ENCODE results near the gene KAZN.

KAZN gene

DNA sequence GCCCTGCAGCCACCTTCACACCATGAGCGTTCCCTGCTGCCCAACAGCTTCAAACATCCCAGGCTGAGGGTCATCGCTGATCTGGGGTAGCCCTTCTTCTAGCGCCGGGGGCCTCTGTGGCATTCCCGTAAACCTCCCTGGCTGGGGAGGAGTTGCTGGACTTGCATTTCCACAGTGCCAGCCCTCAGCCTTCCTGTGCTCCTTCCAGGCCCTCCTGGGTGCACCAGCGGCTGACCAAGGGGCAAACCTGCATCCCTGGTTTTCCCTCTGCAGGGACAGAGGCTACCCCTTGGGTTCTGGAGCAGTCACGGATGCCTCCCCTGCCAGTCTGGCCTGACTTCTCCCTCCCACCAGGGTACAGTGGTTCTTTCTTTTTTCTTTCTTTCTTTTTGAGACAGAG, 336.4 kb downstream of the KAZN start:
- DNase-seq (ENCODE audit: low read depth), result no peak

DNA sequence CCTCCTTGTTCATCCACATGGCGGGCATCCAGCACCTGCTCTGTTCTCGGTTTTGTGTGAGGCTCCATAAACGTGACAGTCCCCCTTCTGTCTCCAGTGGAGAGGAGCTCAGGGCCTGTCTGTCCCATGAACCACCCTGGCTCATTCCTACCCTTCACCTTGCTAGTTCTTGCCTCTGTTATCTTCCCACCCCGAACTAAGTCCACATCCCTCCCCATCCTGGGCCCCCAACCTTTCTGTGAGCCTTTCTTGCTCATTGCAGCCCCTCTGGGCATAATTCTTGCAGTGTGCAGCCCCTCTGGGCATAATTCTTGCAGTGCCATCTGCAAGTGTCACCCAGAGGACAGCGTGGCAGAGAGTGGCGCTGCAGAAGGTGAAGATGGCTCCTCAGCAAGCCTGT, 338.3 kb downstream of the KAZN start:
- DNase-seq (ENCODE audit: low read depth), result no peak

DNA sequence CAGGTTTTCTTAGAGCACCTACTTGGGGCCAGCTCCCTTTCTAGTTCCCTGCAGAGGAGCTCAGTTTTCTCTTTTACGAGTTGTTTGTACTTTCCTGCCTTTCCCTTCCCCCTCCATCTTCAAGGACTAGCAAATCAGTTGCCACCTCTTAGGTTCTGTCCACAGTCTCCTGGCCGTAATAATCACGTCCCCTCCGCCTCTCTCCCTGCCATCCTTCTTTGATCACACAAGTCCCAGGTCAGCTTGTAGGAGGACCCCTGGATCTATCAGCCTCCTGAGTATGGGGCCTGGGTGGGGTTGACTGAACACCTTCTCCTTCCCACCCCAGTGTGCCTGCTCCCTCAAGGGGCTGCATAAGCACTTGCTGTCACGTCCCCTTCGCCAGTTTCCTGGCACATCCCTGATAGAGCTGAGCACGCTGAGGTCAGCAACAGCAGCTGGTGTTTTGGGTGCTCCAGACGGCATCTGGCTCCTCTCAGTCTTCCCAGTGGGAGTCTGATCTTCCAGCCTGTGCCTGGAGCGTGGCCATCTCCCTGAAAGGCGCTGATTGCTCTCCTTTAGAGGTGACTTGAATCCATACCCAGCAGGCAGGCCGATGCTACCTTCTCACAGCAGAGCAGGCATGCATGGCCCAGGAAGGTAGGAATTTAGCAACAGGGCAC, 338.9 kb downstream of the KAZN start:
- no peak for DNase-seq (ENCODE audit: low read depth)

DNA sequence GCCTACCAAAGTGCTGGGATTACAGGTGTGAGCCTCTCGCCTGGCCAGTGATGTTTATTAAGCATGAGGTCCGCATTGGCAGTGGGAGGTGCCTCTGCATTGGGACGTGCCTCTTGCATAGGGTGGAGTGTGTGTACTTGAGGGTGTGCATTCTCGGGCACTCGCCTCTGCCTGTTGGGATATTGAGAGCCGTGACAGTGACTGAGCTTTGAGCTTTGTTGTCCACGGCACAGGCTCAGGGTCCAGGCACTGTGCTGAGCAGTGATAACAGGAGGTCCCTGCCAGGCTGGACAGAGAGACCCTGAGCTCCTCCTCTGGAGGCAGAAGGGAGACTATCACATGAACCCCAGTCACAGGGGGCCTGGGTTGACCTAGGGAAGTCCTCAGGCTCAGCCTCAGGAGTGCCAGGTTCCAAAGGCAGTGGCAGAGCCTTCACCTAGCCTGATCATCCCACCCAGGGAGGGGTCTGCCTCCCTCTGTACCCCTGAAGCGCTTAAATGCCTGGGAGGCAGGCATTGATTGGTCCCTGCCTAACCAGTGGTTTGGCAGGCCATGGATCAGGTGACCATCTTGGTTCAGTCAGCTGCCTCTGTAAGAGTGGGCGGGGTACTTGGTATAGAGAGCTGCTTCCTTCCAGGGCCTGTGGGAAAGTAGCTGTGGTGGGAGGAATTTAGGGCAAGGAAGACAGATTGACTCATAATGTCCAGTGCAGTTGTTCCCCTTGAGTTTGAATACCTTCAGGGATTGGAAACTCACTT, 341.2 kb downstream of the KAZN start:
- DNase-seq (ENCODE audit: low read depth), result peak; percentile 73

DNA sequence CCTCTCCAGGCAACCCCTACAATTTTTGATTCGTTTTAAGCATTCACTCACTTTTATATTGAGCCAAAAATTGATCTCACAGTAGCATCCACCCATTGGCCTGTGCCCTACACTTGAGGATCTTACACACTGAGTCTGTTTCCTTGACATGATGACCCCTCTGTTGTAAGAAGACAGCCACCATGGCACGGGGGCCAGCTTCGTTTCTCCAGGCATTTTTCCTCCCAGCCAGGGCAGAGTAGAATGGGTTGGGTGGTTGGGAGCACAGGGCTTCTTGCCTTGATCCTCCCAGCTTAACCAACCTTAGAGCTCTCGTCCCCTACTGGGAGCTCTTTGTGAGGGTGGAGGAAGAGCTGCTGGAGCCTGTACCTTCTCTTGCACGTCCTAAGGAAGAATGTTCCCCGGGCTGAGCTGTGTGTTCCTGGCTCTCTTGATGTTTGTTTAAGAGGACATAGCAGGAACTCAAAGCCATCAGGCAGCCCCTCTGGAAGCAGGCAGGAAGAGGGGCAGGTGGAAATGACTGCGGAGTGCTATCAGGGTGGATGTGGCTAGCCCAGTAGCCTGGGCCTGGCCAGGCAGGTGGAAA, 341.9 kb downstream of the KAZN start:
- no peak for DNase-seq (ENCODE audit: low read depth)

DNA sequence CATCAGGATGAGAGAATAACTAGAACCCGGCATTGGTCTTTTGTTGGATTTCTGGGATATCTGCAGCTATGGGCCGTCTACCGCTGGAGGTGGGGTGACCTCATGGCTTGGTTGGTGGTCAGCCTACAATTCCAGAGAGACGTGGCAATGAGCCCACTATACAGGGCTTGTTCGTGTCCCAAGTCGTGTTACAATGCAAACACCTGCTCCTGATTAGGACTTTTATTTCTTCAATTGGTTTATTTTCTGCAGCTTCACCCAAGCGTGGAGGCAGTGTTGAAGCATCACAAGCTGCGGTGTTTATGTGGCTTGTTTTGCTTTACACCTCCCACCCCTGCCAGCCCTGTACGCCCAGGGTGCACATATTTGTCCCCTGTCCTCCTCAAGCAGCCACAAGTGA, 343.4 kb downstream of the KAZN start:
- DNase-seq (ENCODE audit: low read depth), result no peak

DNA sequence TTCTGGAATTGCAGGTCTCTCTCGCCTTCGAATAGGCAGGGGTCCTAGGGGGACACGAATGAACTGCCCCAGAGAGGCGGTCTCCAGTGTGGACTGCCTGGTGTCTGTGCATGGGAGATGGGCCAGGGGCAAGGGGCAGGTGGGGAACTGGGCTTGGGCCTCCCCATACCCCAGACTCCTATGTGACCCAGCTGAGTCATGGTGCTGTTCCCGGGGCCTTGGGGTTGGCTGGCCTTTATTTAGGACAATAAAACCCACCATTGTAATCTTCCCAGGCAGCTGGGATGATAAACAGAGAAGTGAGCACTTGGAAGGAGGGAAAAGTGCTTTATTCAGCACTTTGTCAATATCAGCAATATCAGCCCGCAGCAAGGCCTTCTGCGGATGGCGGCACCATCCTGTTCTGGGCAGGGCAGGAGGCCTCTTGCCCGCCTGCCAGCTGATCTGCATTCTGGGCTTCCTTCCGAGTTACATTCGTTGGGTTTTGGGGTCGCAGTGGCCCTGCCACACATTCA, 346.0 kb downstream of the KAZN start:
- DNase-seq (ENCODE audit: low read depth), result no peak

DNA sequence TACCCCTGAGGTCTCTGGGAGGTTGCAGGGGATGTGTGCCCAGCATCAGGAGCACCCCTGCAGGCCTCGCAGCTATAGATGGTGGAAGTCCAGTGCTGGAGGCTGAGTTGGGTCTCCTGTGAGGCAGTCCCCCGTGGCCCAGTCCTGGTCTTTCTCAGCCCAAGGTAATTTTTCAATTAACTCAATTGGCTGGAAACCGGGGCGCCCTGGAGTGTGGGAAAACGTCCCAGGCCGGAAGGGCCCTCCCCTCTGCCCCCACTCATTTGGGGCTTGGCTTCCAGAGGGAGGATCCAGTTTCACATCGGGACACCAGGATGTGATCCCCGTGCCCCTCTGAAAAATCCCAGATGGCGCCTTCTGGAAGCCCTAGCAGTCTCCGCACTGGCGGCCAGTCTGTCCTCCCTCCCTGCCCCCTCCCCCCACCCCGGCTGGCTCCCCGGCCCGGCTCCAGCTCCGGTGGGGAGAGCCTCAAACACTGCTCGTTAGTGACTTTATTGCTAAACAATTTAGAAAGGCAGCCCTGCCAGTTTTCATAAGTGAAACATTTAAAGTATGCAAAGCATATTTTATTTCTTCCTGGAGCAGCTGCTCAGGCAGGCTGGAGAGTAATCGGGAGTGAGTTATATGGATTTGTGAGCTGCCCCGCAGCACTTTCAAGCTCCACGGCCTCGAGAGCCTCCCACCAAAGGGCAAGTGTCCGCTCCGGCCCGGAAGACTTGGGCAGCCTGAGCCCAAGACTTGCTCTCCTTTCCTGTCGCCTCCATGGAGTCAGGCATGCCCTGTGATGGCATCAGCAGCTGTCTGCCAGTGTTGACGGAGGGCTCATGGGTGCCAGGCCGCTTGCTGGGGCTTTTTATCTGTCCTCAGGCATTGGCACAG, 346.9 kb downstream of the KAZN start:
- peak; percentile 65 for DNase-seq (ENCODE audit: low read depth)

DNA sequence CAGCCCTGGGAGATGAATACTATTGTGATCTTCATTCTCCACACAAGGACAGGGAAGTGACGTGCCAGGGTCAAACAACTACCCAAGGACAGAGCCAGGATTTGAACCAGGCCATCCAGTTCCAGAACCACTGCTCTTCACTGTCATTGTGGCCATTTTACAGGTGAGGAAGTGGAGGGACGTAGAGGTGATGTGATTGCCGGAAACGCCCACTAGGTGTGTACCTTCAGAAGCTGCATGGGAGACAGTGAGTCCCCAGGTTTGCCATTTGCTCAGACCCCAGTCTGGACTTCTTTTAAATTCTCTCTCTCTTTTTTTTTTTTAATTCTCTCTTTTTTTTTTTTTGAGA, 347.5 kb downstream of the KAZN start:
- no peak for DNase-seq (ENCODE audit: low read depth)

DNA sequence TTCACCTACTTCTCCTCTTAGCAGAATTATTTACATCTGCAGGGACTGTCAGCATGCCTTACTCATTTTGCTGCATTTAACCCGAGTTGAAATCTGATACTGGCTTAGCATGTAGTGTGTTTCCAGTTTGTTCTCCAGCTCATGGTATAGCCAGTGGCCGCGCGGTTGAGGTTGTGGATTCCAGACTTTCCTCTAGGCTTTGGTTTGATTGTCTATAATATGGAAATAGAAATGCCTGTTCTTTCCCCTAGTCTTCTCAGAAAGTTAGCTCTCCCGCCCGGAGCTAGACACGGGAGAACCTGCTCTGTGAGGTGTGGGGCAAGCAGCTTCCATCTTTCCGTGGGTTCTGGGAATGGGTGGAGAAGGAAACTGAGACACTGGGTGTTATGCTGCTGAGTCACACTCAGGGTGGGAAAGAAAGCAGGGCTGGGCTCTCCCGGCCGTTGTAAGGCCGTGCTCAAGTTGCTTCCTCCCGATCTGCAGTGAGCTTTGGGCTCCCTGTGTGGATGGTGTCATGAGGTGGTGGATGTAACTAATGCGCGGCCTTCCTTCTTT, 348.3 kb downstream of the KAZN start:
- peak; percentile 75 for DNase-seq (ENCODE audit: low read depth)

DNA sequence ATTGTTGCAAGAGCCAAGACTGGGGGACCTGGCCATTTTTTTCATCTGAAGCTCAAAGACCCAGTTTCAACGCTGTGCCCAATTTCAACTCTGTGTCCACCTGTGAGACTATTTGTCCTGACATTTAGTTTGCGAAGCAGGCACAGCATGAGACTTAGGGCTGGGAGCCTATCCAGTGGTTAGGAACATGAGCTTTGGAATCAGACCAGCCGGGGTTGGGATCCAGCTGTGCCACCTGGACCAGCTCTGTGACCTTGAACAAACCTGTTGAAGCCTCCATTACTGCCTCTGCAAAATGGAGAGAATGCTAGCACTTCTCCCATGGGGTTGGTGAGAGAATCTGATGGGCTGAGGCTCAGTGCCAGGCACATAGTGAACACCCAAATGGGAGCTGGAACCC, 348.9 kb downstream of the KAZN start:
- no peak for DNase-seq (ENCODE audit: low read depth)

DNA sequence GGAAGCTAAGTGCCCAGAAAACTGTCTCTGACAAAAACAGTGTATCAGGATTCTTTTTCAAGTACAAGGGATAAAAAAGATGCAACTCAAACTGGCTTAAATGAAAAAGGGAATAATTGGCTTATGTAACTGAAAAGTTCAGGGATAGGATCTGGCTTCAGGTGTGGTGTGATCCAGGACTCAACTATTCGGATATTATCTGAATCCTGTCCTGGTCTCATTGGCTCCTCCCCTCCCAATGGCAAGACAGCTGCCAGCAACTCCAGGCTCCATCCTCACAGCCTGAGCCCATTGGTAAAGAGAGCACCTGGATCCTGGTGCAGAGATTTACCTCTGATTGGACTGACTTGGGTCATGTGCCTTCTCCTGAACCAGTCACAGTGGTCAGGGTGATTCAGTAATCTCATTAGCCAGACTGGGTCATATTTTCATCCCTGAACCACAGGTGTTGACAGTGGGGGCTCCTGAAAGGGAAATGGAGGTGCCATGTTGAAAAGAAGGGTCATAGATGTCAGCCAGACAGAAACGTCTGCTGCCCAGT, 349.7 kb downstream of the KAZN start:
- no peak for DNase-seq (ENCODE audit: low read depth)

DNA sequence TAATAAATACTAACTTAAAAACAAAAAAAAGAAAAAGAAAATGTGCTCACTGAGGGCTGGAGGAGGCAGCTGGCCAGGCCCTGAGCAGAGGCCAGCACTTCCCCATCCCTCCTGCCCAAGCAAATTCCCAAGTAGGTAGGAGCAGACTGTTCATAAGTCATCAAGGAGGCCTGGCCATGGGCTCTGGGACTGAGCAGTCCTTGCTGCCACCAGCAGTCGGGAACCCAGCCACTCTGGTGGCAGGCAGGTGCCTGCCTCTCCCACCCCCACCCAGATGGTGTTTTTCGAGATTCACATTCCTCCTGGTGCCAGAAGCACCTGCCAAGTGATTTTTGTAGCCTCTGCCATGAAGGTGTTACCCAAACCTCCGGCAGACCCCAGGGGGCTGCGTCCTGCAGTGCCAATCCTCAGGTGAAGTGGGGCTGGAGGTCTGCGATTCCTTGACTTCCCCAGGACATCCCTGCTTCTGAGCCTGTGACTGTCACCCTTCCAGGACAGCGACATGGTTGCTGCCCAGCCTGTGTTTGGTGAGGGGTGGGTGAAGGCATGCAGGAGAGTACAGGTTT, 350.9 kb downstream of the KAZN start:
- DNase-seq (ENCODE audit: low read depth), result no peak

DNA sequence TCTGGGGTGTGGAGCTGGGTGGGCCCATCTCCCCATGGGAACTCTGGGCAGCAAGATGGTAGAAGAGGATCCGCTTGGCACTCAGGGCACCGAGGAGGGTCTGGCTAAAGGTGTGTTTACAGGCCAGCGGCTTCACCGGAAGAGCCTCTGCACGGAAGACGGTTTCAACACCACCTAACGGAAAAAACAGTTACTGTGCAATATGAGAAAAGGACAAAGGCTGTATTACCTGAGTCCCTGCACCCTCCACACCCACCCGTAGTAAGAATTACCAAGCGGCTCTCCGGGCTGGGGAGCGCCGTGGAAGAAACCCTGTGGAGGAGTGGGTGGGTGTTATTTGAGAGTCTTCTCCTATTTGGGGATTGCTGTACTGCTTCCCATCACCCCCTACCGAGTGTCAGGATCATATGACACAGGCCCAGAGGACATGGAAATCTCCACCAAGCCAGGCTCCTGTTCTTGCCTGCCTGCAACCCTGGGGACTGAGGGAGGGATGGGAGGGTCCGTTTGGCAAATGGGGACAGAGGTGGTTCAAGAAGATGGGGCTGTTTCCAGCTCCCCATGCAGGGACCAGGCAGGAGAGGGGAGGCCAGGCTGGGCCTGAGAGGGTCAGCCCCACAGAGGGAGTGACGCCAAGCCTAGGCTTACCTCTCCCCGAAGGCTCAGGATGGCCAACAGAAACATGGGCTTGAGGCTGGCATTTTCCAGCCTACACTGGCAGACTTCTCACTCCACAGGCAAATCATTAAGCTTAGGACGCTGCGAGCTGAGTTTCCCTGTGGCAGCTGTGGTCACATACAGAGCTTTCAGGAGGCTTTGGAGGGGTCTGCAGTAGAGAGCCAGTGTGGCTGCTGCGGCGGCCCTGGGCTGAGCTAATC, 351.6 kb downstream of the KAZN start:
- DNase-seq (ENCODE audit: low read depth), result no peak

DNA sequence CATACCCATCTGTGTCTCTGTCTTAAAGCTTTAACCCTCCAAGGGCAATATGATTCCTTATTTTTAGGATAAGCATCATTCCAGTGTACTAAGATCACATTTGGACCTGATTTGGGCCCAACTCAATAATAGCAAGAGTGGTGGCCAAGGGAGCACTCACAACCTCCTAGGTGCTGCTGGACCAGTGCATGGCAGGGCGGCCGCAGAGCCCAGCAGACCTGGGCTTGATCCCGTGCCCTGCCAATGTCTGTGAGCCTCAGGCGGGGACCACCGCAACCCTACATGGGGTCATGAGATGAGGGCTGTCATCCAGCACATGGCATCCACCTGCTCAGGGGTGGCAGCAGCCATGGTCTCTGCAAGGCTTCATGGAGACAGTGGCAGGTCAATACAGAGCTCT, 353.3 kb downstream of the KAZN start:
- no peak for DNase-seq (ENCODE audit: low read depth)

DNA sequence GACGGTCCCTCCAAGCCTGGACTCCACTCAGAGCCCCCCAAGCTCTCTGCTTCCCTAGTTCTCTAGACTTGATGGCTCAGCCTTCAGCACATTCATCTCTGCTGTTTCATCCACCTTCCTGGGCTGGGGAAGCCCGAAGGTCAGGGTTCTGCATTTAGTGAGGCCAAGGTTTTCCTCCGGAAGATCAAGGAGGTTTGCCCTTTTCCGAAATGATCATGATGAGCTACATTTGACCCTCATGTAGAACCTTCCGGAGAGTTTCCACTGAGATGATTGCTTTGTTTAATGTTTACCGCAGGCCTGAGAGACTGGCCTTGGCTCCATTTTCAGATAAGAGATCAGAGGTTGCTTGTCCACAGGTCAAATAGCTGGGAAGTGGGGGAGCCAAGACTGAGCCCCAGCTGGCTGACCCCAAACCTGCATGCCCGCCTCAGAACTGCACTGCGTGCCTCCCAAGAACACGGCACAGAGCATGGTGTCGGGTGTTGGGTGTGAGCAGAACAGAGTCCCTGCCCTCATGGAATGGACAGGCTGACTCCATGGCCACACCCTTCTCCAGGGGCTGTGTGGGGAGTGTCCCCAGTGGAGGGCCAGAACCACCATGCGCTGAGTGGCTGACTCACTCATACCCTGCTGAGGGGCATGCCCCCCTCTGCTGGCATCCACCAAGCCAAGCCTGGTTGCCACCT, 354.3 kb downstream of the KAZN start:
- DNase-seq (ENCODE audit: low read depth), result no peak

DNA sequence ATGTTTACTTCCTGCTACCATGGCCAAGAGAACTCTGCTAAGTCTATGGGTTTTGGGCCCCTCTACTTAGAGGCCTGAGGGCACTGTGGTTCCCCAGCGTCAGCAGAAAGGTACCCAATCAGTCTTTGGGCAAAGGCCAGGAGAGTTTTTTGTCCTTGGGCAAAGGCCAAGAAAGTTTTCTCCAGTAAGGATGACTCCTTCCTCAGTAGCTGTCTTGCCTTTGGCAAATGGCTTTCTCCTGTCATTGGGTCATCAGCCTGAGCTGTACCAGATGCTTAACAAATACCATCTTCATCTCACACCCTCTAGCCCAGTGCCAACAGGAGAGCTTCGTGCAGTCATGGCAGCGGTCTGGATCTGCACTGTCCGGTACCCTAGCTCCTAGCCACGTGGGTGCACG, 355.7 kb downstream of the KAZN start:
- DNase-seq (ENCODE audit: low read depth), result no peak

DNA sequence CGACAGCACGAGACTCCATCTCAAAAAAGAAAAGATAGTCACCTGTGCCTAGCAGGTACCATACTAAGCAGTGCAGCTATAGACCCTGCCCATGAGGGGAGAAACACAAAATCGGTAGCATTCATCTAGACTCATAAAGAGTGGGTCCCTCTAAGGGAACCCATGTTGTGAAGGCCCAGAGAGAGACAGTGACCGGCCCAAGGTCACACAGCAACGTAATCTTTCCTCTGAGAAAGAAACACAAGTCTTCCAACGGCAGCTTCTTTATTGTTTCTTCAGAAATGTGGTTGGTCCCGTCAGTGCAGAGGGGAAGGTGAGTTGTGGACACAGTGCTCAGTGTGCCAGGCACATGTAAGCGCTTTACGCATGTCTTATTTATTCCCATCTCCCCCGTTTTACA, 356.4 kb downstream of the KAZN start:
- no peak for DNase-seq (ENCODE audit: low read depth)

DNA sequence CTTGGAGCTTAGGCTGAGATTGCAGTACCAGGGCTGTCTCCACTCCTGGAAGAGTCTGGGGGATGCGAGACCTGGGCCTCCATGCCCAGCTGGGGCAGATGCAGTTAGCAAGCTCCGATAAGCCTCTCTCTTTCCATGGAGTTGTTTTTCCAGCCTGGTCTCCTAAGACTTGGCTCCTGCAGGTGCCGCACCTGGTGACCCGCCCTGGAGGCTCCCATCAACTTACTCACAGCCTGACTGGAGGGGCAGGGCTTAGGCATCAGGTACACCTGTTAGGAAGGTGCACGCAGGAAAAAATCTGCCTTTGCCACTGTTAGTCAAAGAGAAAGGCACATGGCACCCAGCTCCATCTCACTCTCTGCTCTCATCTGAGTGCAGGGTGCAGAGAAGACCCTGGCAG, 356.9 kb downstream of the KAZN start:
- DNase-seq (ENCODE audit: low read depth), result no peak

DNA sequence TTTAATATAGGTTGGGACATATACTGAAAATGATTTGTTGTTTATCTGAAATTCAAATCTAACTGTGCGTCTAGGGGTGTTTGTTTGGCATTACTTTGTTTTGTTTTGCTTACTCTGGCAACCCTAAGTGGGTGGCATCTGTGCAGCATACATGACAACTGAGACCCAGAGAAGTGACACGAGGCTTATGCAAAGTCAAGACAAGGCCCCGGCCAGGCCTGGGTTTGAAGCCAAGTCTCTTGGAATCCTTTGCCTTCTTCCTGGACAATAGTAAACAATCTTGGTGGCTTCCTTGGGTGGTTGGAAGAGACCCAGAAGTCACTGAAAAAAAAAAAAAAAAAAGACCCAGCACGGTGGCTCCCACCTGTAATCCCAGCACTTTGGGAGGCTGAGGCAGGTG, 357.5 kb downstream of the KAZN start:
- no peak for DNase-seq (ENCODE audit: low read depth)
